ENCODE measurements around the gene ENO1. TPM values are rescaled to one million over a fixed set of nuclear protein-coding genes. Genes with fewer than 3 reads are reported as not detected.

ENO1 gene
- total and polyA plus RNA-seq, 9 of the 15 experiments (the other 6 are each of a cell fraction or from before 2014, with no cell fraction given) = 2,249 to 7,472 (median 2,868) TPM

GRCh38 chr1:8822373-8823294 lies 55.9 kb downstream of the ENO1 start:
- Histone ChIP-seq H3K27ac (ENCODE audit: extremely low read depth, low read depth, low read length) (no peak overlapping the region), H3K9me1 (ENCODE audit: control insufficient read depth, insufficient read depth, low read length) (no peaks in the 10 kb centered on the region), H3K79me2 (ENCODE audit: control insufficient read depth, insufficient read depth, low read length) (no peaks in the 10 kb centered on the region), H3K4me3 (no peak overlapping the region), H3K4me2 (ENCODE audit: insufficient read depth, low read length) (peak overlapping the region; percentile 29; the same call in 1 of the 2 replicates), H4K20me1 (replicated peaks; ENCODE audit: control insufficient read depth, insufficient read depth, low read length) (no peaks in the 10 kb centered on the region), H3K27me3 (ENCODE audit: control insufficient read depth in 2 of 2, insufficient read depth in 2 of 2, low read length in 2 of 2) (no peaks in the 10 kb centered on the region), H2AFZ (ENCODE audit: low read depth, low read length) (peak overlapping the region; percentile 87), H3K9ac (ENCODE audit: insufficient read depth in 1 of 2, low read depth in 2 of 2, low read length in 2 of 2) (0 out of 4 replicates have a peak overlapping the region, but pooled peaks of 1 of the 2 experiments have one; percentile 11), H3K4me1 (replicated peaks in 1 of 2; ENCODE audit: control insufficient read depth in 2 of 2, insufficient read depth in 2 of 2, low read length in 2 of 2) (peaks cover 3 to 16% of the 10 kb centered on the region in 2 experiments; a peak in 4 of 5 replicates), H3K36me3 (ENCODE audit: control insufficient read depth, insufficient read depth, low read length) (no peaks in the 10 kb centered on the region), H3K9me3 (replicated peaks; ENCODE audit: control insufficient read depth, insufficient read depth, low read depth, low read length) (no peaks in the 10 kb centered on the region)
- ChIA-PET CTCF (ENCODE audit: low intra/inter-chr PET ratio) (no interaction called here), POLR2A (interaction anchor here (0.7 to 1.9 kb wide), 4 partner anchors 10 to 40 kb away, joined by 3 to 7 read pairs (median 3); no protein-coding TSS in a partner anchor)
- BruUV-seq (replicated peaks) = no TSS peak
- ATAC-seq (peak; percentile 33), DNase-seq (ENCODE audit: extremely low read depth in 1 of 4, low spot score in 3 of 4) (peak; percentile 61 to 69 (median 64)), FAIRE-seq (no peak)
- in situ Hi-C loops (cut with MboI) = no loop called here
- WGBS (ENCODE audit: insufficient coverage, low coverage, missing lambda C conversion rate) = 42% methylated on average over 10 of the region's 10 CpGs
- intact Hi-C loops (cut with micrococcal nuclease) = no loop called here
- TF ChIP-seq ZC3H8 (IDR thresholded peaks at IDR 0.05) = no peak
- TF ChIP-seq, protein P1, sequence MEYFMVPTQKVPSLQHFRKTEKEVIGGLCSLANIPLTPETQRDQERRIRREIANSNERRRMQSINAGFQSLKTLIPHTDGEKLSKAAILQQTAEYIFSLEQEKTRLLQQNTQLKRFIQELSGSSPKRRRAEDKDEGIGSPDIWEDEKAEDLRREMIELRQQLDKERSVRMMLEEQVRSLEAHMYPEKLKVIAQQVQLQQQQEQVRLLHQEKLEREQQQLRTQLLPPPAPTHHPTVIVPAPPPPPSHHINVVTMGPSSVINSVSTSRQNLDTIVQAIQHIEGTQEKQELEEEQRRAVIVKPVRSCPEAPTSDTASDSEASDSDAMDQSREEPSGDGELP (CRISPR knock-in tag; IDR thresholded peaks at IDR 0.05; ENCODE audit: borderline replicate concordance) = peak; percentile 43; the same call in 1 of the 2 replicates
- peak; percentile 55 for TF ChIP-seq CXXC5 (CRISPR knock-in tag; IDR thresholded peaks at IDR 0.05)
- peak in 1 of 2 experiments; percentile 51; a peak in 1 of 4 replicates for TF ChIP-seq ZNF318 (IDR thresholded peaks at IDR 0.05; ENCODE audit: borderline replicate concordance in 1 of 2, low read depth in 1 of 2)
- no peak for TF ChIP-seq CEBPG (CRISPR knock-in tag; IDR thresholded peaks at IDR 0.05)
- peak; percentile 61 to 67; a peak in 2 of 4 replicates for TF ChIP-seq CEBPG (tag; conservative IDR thresholded peaks at IDR 0.05 in 1 of 2, IDR thresholded peaks at IDR 0.05 in 1 of 2)
- no peak for TF ChIP-seq PPARD (CRISPR knock-in tag; IDR thresholded peaks at IDR 0.05)
- no peak; the same call in 1 of the 2 replicates for TF ChIP-seq ETV5 (CRISPR knock-in tag; IDR thresholded peaks at IDR 0.05; ENCODE audit: low read depth)
- no peak for TF ChIP-seq PHB (CRISPR knock-in tag; IDR thresholded peaks at IDR 0.05)
- no peak for TF ChIP-seq SRSF7 (optimal IDR thresholded peaks at IDR 0.05; ENCODE audit: low read depth, low read length)
- TF ChIP-seq L3MBTL2 (IDR thresholded peaks at IDR 0.05) = peak; percentile 31; the same call in 1 of the 2 replicates
